Chondrocyte (in vitro differentiated cells): ENCODE data around the gene IMMP2L. TPM values are rescaled to one million over a fixed set of nuclear protein-coding genes. Genes with fewer than 3 reads are reported as not detected.

Experiments
- DNase-seq: peaks from one replicate; pipeline ENCODE4 v3.0.0; 2021; ENCODE audit warnings: mixed read lengths, low spot score
- H3K27ac Mint-ChIP-seq: one replicate; pipeline ENCODE4 v1.8.0; 2021; ENCODE audit warnings: mild to moderate bottlenecking, moderate library complexity, mixed read lengths; ENCODE audit not compliant: unreplicated experiment
- H3K27me3 Mint-ChIP-seq: 2 replicates; pipeline ENCODE4 v1.8.0; 2021; ENCODE audit warnings: low read depth, mixed read lengths
- H3K36me3 Mint-ChIP-seq: 2 replicates; pipeline ENCODE4 v1.8.0; 2021; ENCODE audit warnings: low read depth, mixed read lengths
- H3K4me1 Mint-ChIP-seq: 2 replicates; pipeline ENCODE4 v1.8.0; 2021; ENCODE audit warnings: low read depth, mild to moderate bottlenecking, mixed read lengths
- H3K4me3 Mint-ChIP-seq: one replicate; pipeline ENCODE4 v1.8.0; 2021; ENCODE audit warnings: mild to moderate bottlenecking, moderate library complexity, mixed read lengths; ENCODE audit not compliant: unreplicated experiment
- H3K9me3 Mint-ChIP-seq: 2 replicates; pipeline ENCODE4 v1.8.0; 2021; ENCODE audit warnings: low read depth, mixed read lengths
- total RNA-seq: library from RNA; stranded (reverse); gene quantifications from 3 replicates; pipeline ENCODE4 v1.2.1, GENCODE V29; 2021
- TF ChIP-seq, protein P1 (sequence below): fragments of 200-600 bp; sonication (generic); IDR thresholded peaks from 2 replicates; pipeline ENCODE4 v1.5.0; 2021; ENCODE audit warnings: antibody characterized with exemption, mild to moderate bottlenecking, moderate library complexity

IMMP2L gene
- total RNA-seq, 1 donor from 2014 or later = 6.1 TPM

DNA sequence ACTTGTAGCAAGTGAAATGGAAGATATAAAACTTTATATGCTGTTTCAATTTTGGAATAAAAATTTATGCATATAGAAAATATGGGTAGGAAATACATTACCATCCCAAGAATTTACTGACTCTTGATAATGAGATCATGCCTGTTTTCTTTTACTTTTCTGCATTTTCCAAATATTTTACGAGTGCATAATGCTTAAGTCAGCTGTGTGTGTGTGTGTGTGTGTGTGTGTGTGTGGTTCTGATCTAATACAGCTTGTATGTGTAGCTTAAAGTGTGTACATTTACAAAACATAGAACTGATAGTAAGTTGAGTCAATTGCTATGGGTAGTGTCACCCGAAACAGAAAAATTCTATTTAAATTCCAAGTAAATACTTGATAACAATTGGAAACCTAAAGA, 787.2 kb downstream of the IMMP2L start:
- Mint-ChIP-seq H3K27ac (peak overlapping the region; percentile 27), H3K9me3 (no peaks in the 10 kb centered on the region), H3K4me1 (peaks cover 22% of the 10 kb centered on the region), H3K36me3 (no peaks in the 10 kb centered on the region), H3K27me3 (no peaks in the 10 kb centered on the region), H3K4me3 (no peak overlapping the region)
- DNase-seq = no peak
- TF ChIP-seq, protein P1, sequence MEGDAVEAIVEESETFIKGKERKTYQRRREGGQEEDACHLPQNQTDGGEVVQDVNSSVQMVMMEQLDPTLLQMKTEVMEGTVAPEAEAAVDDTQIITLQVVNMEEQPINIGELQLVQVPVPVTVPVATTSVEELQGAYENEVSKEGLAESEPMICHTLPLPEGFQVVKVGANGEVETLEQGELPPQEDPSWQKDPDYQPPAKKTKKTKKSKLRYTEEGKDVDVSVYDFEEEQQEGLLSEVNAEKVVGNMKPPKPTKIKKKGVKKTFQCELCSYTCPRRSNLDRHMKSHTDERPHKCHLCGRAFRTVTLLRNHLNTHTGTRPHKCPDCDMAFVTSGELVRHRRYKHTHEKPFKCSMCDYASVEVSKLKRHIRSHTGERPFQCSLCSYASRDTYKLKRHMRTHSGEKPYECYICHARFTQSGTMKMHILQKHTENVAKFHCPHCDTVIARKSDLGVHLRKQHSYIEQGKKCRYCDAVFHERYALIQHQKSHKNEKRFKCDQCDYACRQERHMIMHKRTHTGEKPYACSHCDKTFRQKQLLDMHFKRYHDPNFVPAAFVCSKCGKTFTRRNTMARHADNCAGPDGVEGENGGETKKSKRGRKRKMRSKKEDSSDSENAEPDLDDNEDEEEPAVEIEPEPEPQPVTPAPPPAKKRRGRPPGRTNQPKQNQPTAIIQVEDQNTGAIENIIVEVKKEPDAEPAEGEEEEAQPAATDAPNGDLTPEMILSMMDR = no peak

DNA sequence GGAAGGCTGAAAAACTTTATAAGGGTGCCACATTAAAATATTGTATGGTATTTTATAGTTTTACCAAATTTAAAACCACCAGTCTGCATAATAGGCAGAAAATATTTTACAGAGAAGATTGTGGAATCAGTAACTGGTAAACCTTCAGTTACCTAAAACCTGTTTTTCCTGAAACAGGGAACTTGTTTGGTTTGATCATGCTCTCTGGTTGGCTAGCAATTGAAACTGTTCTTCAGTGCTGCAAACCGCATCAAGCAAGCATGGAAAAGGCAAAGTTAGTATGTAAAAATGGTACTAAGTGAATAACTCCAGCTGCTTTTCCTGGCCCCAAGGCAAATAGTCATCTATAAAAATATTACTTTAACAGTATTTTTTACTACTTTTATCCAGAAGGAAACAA, 788.2 kb downstream of the IMMP2L start:
- no peak for DNase-seq
- Mint-ChIP-seq H3K27ac (no peak overlapping the region), H3K4me3 (no peak overlapping the region), H3K36me3 (no peaks in the 10 kb centered on the region), H3K27me3 (no peaks in the 10 kb centered on the region), H3K4me1 (peaks cover 22% of the 10 kb centered on the region), H3K9me3 (no peaks in the 10 kb centered on the region)
- TF ChIP-seq, protein P1 = no peak

DNA sequence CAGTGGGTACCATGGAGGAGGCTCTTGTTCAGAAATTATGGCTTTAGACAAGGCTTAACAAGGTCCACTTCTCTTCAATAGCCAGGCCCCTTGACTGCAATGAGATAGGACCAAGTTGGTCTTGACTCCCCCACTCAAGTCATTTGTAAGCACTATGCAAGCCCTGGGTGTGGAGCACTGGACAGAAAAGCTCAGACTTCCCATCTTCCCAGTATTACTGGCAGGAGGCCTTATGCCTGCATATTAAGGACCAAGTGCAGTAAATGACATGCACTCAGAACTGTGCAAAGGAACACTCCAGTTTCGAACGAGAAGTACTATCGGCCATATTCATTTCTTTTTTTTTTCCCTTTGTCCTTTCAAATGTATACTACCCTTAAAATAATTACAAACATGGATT, 789.7 kb downstream of the IMMP2L start:
- TF ChIP-seq, protein P1 = no peak
- no peak overlapping the region for H3K4me3 Mint-ChIP-seq
- no peaks in the 10 kb centered on the region for H3K36me3 Mint-ChIP-seq
- no peaks in the 10 kb centered on the region for H3K9me3 Mint-ChIP-seq
- no peak for DNase-seq
- no peak overlapping the region for H3K27ac Mint-ChIP-seq
- no peaks in the 10 kb centered on the region for H3K27me3 Mint-ChIP-seq
- peaks cover 19% of the 10 kb centered on the region for H3K4me1 Mint-ChIP-seq

DNA sequence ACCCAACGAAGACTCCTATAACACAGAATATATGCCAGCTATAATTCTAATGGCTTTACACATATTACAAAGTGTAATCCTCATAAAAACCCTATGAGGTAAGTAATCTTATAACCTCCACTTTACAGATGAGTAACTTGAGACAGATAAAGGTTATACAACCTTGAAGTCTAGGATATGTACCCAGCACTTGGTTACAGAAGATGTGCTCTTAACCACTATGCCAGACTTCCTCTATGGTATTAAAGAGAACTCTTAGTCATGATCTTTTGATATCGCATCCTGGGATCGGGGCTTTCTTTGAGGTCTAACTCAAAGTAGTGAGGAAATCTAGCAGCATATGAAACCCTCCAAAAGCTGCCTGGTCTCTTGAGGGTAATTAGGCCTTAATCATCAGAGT, 790.6 kb downstream of the IMMP2L start:
- no peak overlapping the region for H3K27ac Mint-ChIP-seq
- TF ChIP-seq, protein P1 = no peak
- no peaks in the 10 kb centered on the region for H3K9me3 Mint-ChIP-seq
- peaks cover 14% of the 10 kb centered on the region for H3K4me1 Mint-ChIP-seq
- H3K36me3 Mint-ChIP-seq = no peaks in the 10 kb centered on the region
- H3K27me3 Mint-ChIP-seq = no peaks in the 10 kb centered on the region
- H3K4me3 Mint-ChIP-seq = no peak overlapping the region
- DNase-seq = no peak

DNA sequence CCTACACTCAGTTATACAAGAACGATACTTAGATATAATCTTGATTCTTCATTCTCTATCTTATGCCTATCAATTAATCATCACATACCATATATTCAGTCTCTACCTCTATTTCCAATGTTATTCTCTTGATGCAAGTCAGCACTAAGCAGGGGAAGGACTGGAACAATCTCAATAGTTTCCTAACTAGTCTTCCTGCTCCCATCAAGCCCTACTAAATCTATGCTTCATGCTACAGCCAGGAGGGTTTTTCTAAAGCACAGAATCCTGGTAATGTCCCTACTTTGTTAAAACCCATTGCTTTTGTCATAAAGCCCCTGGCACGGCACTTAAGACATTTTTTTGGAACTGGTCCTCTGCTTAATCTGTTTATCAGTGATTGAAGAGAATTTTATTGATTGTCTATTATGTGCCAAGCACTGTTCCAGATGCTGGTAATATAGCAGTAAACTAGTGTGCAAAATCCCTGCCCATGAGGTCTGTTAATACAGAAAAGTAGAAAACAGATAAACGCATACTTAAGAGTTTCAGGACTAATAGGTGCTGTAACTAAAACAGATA, 794.7 kb downstream of the IMMP2L start:
- DNase-seq = no peak
- Mint-ChIP-seq H3K36me3 (no peaks in the 10 kb centered on the region), H3K9me3 (no peaks in the 10 kb centered on the region), H3K27me3 (no peaks in the 10 kb centered on the region), H3K4me3 (no peak overlapping the region), H3K27ac (no peak overlapping the region), H3K4me1 (peaks cover 4% of the 10 kb centered on the region)
- TF ChIP-seq, protein P1 = no peak
